Measurements from ENCODE around the gene ADAMTS2.

Gene ADAMTS2

GRCh38 chr5:179150011-179150410 lies 195.2 kb downstream of the ADAMTS2 start:
- no peak for DNase-seq

GRCh38 chr5:179149278-179149677 lies 196.0 kb downstream of the ADAMTS2 start:
- no peak for DNase-seq

GRCh38 chr5:179148703-179149170 lies 196.5 kb downstream of the ADAMTS2 start:
- no peak for DNase-seq

DNA sequence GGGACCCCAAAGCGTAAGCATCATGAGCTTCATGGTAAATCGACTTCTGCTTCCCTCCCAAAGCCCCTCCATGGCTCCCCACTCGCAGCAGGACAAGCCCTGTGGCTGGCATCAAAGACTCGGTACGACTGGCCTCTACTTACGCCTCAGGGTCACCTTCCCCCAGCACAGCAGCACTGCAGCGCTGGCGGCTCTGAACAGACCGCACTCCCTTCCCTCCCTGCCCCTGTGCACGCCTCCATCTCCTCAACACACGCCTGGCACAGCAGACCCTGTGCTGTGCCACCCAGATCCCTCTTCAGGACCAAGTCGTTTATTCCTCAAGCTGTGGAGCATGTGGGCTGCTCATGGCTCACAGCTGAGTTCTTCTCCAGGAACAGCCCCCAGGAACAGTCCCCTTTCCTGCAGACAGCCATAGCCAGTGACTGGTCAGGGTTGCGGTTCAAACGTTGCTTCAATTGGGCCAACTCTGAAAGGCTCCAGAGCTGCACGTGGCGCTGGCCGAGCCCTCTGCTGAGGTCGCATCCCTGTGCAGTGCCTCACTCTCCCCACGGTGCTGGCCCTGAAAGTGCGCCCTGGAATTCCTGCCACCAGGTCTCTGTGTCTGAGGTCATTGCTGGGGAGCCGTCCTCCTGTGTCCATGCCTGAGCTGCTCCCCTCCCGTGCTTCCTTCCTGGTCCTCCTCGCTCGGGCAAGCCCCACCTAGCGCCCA lies 197.1 kb downstream of the ADAMTS2 start:
- no peak for DNase-seq

DNA sequence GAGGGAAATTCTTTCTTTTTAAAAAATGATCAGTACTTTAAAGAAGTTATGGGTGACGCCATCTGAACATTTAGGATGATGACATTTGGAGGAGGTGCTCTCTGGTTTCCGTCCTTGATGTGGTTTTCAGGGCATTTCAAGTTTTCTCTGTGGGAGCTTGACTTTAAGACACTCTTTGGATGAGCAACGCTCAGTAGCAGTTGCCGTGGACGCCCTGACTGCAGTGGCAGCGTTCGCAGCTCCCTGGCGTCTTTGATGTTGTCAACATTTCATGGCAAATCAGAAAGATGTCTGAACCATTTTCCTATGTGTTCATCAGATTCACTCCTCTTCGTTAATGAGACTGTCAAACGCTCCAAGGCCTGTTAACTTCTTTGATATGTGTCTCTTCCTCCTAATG lies 199.0 kb downstream of the ADAMTS2 start:
- no peak for DNase-seq

- no peak for DNase-seq
These were observed 201.8 kb downstream of the ADAMTS2 start for GRCh38 chr5:179143446-179143845.

GRCh38 chr5:179142434-179143198 lies 202.6 kb downstream of the ADAMTS2 start:
- no peak for DNase-seq

GRCh38 chr5:179141867-179142266 lies 203.4 kb downstream of the ADAMTS2 start:
- DNase-seq = no peak

DNA sequence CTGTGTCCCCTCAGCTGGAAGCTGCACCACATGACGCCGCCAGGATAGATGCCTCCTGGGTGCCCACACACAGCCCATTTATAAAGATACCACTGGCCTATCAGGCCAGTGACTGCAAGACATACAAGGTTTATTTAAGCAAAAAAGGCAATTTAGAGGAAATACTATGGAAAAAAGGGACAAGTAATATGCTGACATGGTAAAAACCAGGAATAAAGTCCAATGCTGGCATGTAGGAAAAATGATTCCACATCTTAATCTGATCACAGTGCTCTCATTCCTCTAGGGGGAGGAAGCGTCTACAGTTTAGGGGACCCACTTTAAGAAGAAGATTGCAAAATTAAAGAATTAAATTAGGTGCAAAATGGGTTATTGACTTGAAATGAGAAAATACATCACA lies 205.0 kb downstream of the ADAMTS2 start:
- DNase-seq = no peak

DNA sequence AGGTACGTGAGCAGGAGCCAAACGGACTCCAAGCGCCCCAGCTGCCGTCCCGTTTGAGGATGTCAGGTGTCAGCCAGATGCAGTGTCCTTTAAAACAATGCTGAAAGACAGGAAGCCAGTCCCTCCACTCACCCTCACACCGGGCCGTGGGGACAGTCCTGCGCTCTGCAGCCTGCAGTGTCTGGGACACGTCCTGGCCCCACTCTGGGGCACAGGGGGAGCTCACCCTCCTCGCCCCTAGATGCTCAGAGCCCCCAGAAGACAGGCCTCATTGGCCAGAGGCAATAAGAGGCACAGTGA lies 205.4 kb downstream of the ADAMTS2 start:
- no peak for DNase-seq

DNA sequence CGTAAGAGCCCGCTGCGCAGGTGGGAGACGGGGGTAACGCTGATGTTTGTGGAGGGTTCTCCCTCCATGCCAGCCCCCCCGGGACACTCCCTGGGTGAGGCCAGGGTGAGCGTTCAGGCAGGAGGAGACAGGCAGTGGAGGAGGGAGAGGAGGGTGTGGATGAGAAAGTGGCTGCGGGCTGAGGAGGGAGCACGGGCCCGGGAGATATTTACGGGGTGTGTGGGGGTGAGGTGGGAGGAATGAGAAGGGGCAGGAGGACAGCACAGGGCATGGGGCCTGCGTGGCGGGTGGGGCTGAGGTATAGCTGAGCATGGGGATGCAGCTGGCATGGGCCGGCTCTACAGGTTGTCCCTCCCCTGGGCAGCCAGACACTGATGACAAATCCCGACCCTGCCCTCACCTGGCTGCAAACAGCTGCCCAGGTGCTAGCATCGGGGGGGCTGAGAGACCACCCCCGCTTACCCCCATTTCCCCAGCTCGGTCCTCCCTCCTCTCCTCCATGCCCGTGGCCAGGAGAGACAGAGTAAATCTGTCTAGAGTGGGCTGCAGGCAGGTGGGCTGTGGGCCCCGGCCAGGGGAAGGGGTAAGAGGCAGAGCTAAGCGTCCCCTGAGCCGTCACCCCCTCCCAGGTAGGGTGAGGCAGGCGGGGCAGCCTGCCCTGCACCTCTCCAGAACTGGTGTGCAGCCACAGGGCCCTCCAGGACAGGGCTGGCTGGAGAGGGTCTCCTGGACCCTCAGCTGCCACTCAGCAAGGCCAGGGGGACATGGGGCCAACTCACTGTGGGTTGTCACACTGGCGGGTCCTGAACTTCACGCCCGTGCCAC lies 205.9 kb downstream of the ADAMTS2 start:
- no peak for DNase-seq

- DNase-seq = no peak
These were observed 206.7 kb downstream of the ADAMTS2 start for GRCh38 chr5:179138568-179138925.

DNA sequence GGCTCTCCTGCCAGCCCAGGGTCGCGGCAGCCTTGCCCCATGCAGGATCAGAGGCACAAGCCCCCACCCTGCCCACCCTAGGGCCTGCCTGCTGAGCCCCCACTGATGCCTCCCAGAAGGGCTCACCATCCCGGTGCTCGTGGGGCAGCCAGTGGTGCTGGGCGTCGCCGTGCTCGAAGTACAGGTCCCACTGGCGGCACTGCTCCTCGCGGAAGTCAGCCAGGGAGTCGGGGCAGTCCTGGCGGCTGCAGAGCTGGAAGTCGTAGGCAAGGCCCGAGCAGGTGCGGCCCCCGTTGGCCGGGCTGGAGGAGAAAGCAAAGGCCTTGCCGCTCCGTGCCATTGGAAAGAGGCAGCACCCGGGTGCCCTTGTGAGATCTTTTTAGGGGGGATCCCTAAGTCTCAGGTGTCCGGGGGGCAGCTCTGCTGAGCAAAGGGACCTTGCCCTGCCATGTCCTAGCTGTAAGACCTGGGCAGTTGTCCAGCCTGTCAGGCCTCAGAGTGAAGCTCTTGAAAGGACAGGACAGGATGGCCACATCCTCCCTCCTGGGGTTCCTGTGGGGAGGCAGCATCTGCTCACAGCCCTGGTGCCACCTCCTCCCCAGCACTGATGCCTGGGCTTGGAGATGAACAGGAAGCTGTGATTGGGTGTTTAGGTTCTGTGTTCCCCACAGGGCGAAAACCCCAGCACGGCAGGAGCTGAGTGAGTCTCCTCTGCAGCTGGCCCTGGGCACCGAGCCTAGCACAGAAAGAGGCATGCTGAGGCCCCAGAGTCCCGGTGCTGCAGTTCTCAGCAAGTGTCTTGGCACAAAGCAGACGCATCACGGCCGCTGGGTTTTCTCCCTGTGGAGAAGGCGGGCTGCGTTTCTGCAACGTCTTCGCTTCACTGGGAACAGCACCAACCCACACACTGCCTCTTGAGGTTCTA lies 207.4 kb downstream of the ADAMTS2 start:
- DNase-seq = no peak

GRCh38 chr5:179137016-179137642 lies 208.1 kb downstream of the ADAMTS2 start:
- no peak for DNase-seq

GRCh38 chr5:179135441-179136215 lies 209.6 kb downstream of the ADAMTS2 start:
- DNase-seq = no peak

DNA sequence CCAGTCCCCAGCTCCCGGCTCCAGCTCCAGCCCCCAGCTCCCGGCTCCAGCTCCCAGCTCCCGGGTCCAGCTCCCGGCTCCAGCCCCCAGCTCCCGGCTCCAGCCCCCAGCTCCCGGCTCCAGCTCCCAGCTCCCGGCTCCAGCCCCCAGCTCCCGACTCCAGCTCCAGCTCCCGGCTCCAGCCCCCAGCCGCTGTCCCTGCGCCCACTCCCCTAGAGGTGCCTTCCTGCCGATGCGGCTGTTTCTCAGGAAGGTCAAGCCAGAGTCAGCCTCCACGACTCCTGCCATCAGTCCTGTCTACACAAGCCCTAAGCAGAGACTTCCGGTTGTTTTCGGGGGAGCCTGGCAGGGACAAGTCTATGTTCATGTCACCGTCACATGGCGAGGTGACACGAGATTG lies 210.3 kb downstream of the ADAMTS2 start:
- no peak for DNase-seq

DNA sequence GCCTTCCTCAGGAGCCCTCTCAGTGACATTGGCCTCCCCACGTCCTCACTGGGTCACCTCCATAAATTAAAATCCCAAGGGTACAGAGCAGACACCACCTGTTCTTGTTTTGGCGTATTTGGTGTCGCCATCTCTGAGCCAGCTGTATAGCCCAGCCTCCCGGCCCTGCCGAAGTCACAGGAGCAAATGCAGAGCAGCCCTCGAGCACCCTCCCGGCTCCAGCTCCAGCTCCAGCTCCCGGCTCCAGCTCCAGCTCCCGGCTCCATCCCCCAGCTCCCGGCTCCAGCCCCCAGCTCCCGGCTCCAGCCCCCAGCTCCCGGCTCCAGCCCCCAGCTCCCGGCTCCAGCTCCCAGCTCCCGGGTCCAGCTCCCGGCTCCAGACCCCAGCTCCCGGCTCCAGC lies 210.8 kb downstream of the ADAMTS2 start:
- DNase-seq = no peak

DNA sequence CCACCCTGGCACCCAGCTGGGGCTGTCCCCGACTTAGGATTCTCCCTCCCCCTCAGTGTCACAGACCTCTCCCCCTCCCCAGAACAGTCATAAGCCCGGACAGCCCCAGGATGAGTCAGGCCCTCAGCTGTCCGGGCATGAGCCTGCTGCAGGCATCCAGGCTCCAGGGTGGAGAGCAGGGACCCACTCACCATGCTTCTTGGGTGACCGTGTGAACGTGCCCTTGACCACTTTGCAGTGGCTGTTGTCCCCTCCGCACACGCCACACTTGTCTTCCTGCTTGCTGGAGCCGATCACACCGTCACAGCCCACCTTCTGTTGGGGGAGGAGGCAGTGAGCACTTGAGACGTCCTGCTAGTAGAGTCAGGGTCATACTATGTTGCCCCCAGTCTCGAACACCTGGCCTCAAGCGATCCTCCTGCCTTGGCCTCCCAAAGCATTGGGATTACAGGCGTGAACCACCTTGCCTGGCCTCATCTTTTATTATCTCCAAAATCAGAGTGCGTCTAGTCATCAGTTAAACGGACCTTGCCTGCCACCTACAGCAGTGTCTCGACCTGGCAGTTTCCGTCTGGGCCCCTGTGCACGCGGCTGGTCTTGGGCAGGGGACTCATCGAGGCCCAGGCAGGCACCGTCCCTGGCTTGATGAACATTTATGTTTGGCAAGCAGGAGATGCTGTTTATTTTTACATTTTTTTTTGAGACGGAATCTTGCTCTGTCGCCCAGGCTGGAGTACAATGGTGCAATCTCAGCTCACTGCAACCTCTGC lies 212.5 kb downstream of the ADAMTS2 start:
- DNase-seq = no peak

GRCh38 chr5:179131886-179132585 lies 213.2 kb downstream of the ADAMTS2 start:
- DNase-seq = no peak

GRCh38 chr5:179131321-179131835 lies 213.9 kb downstream of the ADAMTS2 start:
- no peak for DNase-seq
